NCI-H446 treated with DMSO at 0.1 percent for 48 hours (cell line): ENCODE results near the gene PSMC3IP.
A peak's percentile ranks its signal among the peaks of the same experiment; 100 is the strongest.
"Not testable (repeated sequence)": the region's sequence is repeated elsewhere in the genome, so short reads cannot be mapped to it uniquely, and the experiment has no call there.

ENCODE experiments used
- DNase-seq: peaks from one replicate; lab custom pipeline; 2025; lab: John Stamatoyannopoulos, UW

The PSMC3IP gene

GRCh38 chr17:42577532-42578281, at the start of gene PSMC3IP:
PSMC3IP (minus strand) TSS chr17:42577729; CDS start chr17:42577686, 43 bp downstream.
- DNase-seq = peak; percentile 78

GRCh38 chr17:42623732-42624596, 46.4 kb upstream of the PSMC3IP start:
- DNase-seq = no peak

GRCh38 chr17:42623271-42623670, 45.7 kb upstream of the PSMC3IP start:
- no peak for DNase-seq

GRCh38 chr17:42621987-42622386, 44.5 kb upstream of the PSMC3IP start:
- not testable (repeated sequence) for DNase-seq

GRCh38 chr17:42618442-42619150, 41.1 kb upstream of the PSMC3IP start:
- no peak for DNase-seq

GRCh38 chr17:42617956-42618431, 40.5 kb upstream of the PSMC3IP start:
- no peak for DNase-seq

GRCh38 chr17:42613699-42614295, 36.3 kb upstream of the PSMC3IP start:
- DNase-seq = no peak

- no peak for DNase-seq
Measured at GRCh38 chr17:42612013-42612412, 34.5 kb upstream of the PSMC3IP start.

- DNase-seq = not testable (repeated sequence)
Measured at GRCh38 chr17:42609814-42610801, 32.6 kb upstream of the PSMC3IP start.

GRCh38 chr17:42609182-42609813, 31.8 kb upstream of the PSMC3IP start, which contains the start of the genes RETREG3 and TUBG1:
RETREG3 (minus strand) TSS chr17:42609374; CDS start chr17:42609324, 50 bp downstream.
TUBG1 (plus strand) TSS chr17:42609683; CDS start chr17:42609738, 55 bp downstream.
- DNase-seq = peak; percentile 98

- no peak for DNase-seq
Measured at GRCh38 chr17:42608305-42609181, 31.0 kb upstream of the PSMC3IP start.

GRCh38 chr17:42607769-42608168, 30.2 kb upstream of the PSMC3IP start:
- no peak for DNase-seq

GRCh38 chr17:42603318-42603717, 25.8 kb upstream of the PSMC3IP start:
- no peak for DNase-seq

GRCh38 chr17:42598905-42599304, 21.4 kb upstream of the PSMC3IP start:
- peak; percentile 43 for DNase-seq

GRCh38 chr17:42596386-42596785, 18.9 kb upstream of the PSMC3IP start:
- DNase-seq = no peak

GRCh38 chr17:42591411-42591810, 13.9 kb upstream of the PSMC3IP start:
- no peak for DNase-seq

- DNase-seq = no peak
Measured at GRCh38 chr17:42590886-42591285, 13.4 kb upstream of the PSMC3IP start.

GRCh38 chr17:42586514-42587230, 9.1 kb upstream of the PSMC3IP start:
- DNase-seq = no peak
